Subcutaneous abdominal adipose tissue (tissue), 5 donors: ENCODE data around the gene CSTB.

Experiments
- H3K27ac ChIP-seq: one replicate; pipeline ENCODE4 v1.7.0; 2013; ENCODE audit warnings: low read depth, mild to moderate bottlenecking, inconsistent platforms, low read length, moderate library complexity
- H3K27me3 ChIP-seq, 5 donors: one replicate each; pipeline ENCODE4 v1.7.0; 2013; ENCODE audit warnings: low read length in 5 of 5, inconsistent platforms in 1 of 5; ENCODE audit not compliant: control insufficient read depth in 5 of 5, insufficient read depth in 4 of 5
- H3K36me3 ChIP-seq, 5 donors: one replicate each; pipeline ENCODE4 v1.7.0; 2013; ENCODE audit warnings: low read length in 5 of 5; ENCODE audit not compliant: control insufficient read depth in 5 of 5, insufficient read depth in 5 of 5
- H3K4me1 ChIP-seq, 5 donors: one replicate each; pipeline ENCODE4 v1.7.0; 2013; ENCODE audit warnings: low read length in 5 of 5, mild to moderate bottlenecking in 3 of 5, moderate library complexity in 1 of 5; ENCODE audit not compliant: control insufficient read depth in 5 of 5, insufficient read depth in 5 of 5
- H3K4me3 ChIP-seq, 5 donors: one replicate each; pipeline ENCODE4 v1.7.0; 2013; ENCODE audit warnings: low read length in 5 of 5, low read depth in 1 of 5
- H3K9ac ChIP-seq, 5 donors: one replicate each; pipeline ENCODE4 v1.7.0; 2013; ENCODE audit warnings: low read length in 5 of 5, mild to moderate bottlenecking in 4 of 5, moderate library complexity in 3 of 5
- H3K9me3 ChIP-seq, 5 donors: one replicate each; pipeline ENCODE4 v1.7.0; 2013; ENCODE audit warnings: low read length in 5 of 5; ENCODE audit not compliant: control insufficient read depth in 5 of 5
- donor health status: healthy.
- donor health status: healthy.
- donor health status: healthy.
- donor health status: healthy.
- donor health status: healthy.

The CSTB gene

GRCh38 chr21:43803558-43804300 is 27.6 kb upstream of the CSTB start:
- Histone ChIP-seq H3K9me3 (no peaks in the 10 kb centered on the region), H3K9ac (no peak overlapping the region), H3K4me1 (peaks cover 0 to 3% (median 0%) of the 10 kb centered on the region in 5 donors), H3K27me3 (peaks cover 0 to 3% (median 0%) of the 10 kb centered on the region in 5 donors), H3K4me3 (no peak overlapping the region), H3K27ac (no peak overlapping the region), H3K36me3 (peaks cover 0 to 62% (median 60%) of the 10 kb centered on the region in 5 donors)

GRCh38 chr21:43802713-43803313 is 26.7 kb upstream of the CSTB start:
- Histone ChIP-seq H3K9ac (no peak overlapping the region), H3K27ac (no peak overlapping the region), H3K27me3 (no peaks in the 10 kb centered on the region), H3K4me3 (no peak overlapping the region), H3K4me1 (no peaks in the 10 kb centered on the region), H3K36me3 (peaks cover 0 to 71% (median 69%) of the 10 kb centered on the region in 5 donors), H3K9me3 (no peaks in the 10 kb centered on the region)

- Histone ChIP-seq H3K4me1 (no peaks in the 10 kb centered on the region), H3K9me3 (no peaks in the 10 kb centered on the region), H3K9ac (no peak overlapping the region), H3K4me3 (no peak overlapping the region), H3K27me3 (no peaks in the 10 kb centered on the region), H3K27ac (no peak overlapping the region), H3K36me3 (peaks cover 0 to 86% (median 85%) of the 10 kb centered on the region in 5 donors)
These were observed 25.1 kb upstream of the CSTB start for GRCh38 chr21:43801006-43801783.

GRCh38 chr21:43800566-43800965 is 24.5 kb upstream of the CSTB start:
- no peak overlapping the region for H3K4me3 ChIP-seq
- H3K4me1 ChIP-seq = no peaks in the 10 kb centered on the region
- no peak overlapping the region for H3K9ac ChIP-seq
- H3K9me3 ChIP-seq = no peaks in the 10 kb centered on the region
- H3K27me3 ChIP-seq = no peaks in the 10 kb centered on the region
- no peak overlapping the region for H3K27ac ChIP-seq
- H3K36me3 ChIP-seq = peaks cover 0 to 92% (median 90%) of the 10 kb centered on the region in 5 donors

- Histone ChIP-seq H3K9ac (no peak overlapping the region), H3K9me3 (no peaks in the 10 kb centered on the region), H3K27me3 (no peaks in the 10 kb centered on the region), H3K36me3 (peaks cover 0 to 97% (median 92%) of the 10 kb centered on the region in 5 donors), H3K27ac (no peak overlapping the region), H3K4me3 (no peak overlapping the region), H3K4me1 (no peaks in the 10 kb centered on the region)
These were observed 24.0 kb upstream of the CSTB start for GRCh38 chr21:43800124-43800523.

GRCh38 chr21:43799301-43799840 is 23.3 kb upstream of the CSTB start:
- Histone ChIP-seq H3K4me1 (no peaks in the 10 kb centered on the region), H3K4me3 (no peak overlapping the region), H3K9ac (no peak overlapping the region), H3K36me3 (peaks cover 0 to 100% (median 96%) of the 10 kb centered on the region in 5 donors), H3K27me3 (no peaks in the 10 kb centered on the region), H3K9me3 (no peaks in the 10 kb centered on the region), H3K27ac (no peak overlapping the region)

- no peak overlapping the region for H3K4me3 ChIP-seq
- no peaks in the 10 kb centered on the region for H3K4me1 ChIP-seq
- peaks cover 0 to 100% (median 96%) of the 10 kb centered on the region in 5 donors for H3K36me3 ChIP-seq
- no peak overlapping the region for H3K9ac ChIP-seq
- no peaks in the 10 kb centered on the region for H3K9me3 ChIP-seq
- H3K27ac ChIP-seq = no peak overlapping the region
- H3K27me3 ChIP-seq = no peaks in the 10 kb centered on the region
These were observed 22.0 kb upstream of the CSTB start for GRCh38 chr21:43797925-43798715.

GRCh38 chr21:43797415-43797814 is 21.3 kb upstream of the CSTB start:
- Histone ChIP-seq H3K9ac (no peak overlapping the region), H3K36me3 (peaks cover 0 to 100% (median 96%) of the 10 kb centered on the region in 5 donors), H3K27me3 (no peaks in the 10 kb centered on the region), H3K27ac (no peak overlapping the region), H3K4me1 (no peaks in the 10 kb centered on the region), H3K9me3 (no peaks in the 10 kb centered on the region), H3K4me3 (no peak overlapping the region)

- H3K27ac ChIP-seq = no peak overlapping the region
- no peaks in the 10 kb centered on the region for H3K9me3 ChIP-seq
- H3K4me1 ChIP-seq = peaks cover 4 to 14% (median 11%) of the 10 kb centered on the region in 5 donors
- H3K9ac ChIP-seq = no peak overlapping the region
- no peak overlapping the region for H3K4me3 ChIP-seq
- H3K36me3 ChIP-seq = peaks cover 0 to 83% (median 79%) of the 10 kb centered on the region in 5 donors
- H3K27me3 ChIP-seq = no peaks in the 10 kb centered on the region
These were observed 18.7 kb upstream of the CSTB start for GRCh38 chr21:43794857-43795256.
